Peyer's patch (tissue), 4 donors: ENCODE data around the gene LEUTX.

Experiments
- CTCF ChIP-seq, 6 experiments: fragments of 450-650 bp in 4 of 6; fragments of 200-600 bp in 2 of 6; sonication (generic) in 1 of 6; IDR thresholded peaks; one replicate each; pipeline ENCODE4 v1.5.1; 2017 to 2019; ENCODE audit warnings: antibody characterized with exemption in 6 of 6, mild to moderate bottlenecking in 3 of 6, moderate library complexity in 1 of 6
- POLR2A ChIP-seq, 2 donors: fragments of 450-650 bp; IDR thresholded peaks; one replicate each; pipeline ENCODE4 v1.5.1; 2017; ENCODE audit warnings: antibody characterized with exemption in 2 of 2, mild to moderate bottlenecking in 2 of 2, moderate library complexity in 2 of 2

- TF ChIP-seq POLR2A (IDR thresholded peaks at IDR 0.05), result no peak
- no peak for TF ChIP-seq CTCF (IDR thresholded peaks at IDR 0.05)
Observed at GRCh38 chr19:39780894-39781293, 2.2 kb downstream of the LEUTX start.
